GM15510 (cell line): ENCODE data around the gene DDX49.

Source experiments
- POLR2A ChIP-seq: IDR thresholded peaks from 3 replicates; pipeline ENCODE4 v1.6.1; 2011; ENCODE audit warnings: borderline replicate concordance; ENCODE audit not compliant: insufficient read length; ENCODE audit errors: extremely low read depth

The DDX49 gene

DNA sequence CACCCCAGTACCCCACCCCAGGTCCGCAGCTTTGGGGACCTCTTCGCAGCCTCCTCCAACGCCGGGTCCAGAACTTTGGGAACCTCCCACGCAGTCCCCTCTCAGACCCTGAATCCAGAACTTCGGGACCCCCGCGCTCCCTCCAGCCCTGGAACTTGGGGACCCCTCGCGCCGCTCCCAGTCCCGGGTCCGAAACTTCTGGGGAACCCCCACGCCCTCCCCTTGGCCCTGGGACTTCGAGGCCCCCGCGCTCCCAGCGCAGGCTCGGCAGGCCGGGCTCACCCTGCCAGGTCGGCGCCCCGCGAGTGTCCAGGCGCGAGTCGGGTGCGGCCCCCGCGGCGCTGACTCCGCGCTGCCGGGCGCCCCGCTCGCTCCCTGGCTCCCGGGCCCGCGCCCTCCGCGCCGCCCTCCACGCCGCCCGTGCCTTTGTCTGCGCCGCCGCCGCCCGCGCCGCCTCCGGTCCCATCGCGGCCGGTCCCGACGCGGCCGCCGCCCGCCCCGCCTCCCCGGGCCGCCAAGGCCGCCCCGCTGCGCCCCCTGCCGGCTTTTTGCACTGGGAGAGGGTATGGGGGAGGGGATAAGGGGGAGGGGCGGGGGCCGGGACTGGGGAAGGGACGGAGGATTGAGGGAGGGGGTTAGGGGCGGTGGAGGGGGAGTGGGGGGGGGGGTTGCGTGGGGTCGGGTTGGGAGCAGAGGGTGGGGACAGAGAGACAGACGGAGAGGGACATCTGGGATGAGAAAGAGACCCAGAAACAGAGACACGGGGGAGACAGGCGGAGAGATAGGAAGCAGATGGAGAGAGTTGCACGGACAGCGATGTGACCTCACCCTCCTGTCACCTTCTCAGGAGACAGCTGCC lies 21.5 kb downstream of the DDX49 start, which contains the start of gene HOMER3:
Gene HOMER3 (minus strand): TSS at position 449 of the 859 bp plus-strand sequence. CDS start 2,235 bp downstream, outside the sequence.
- no peak for TF ChIP-seq POLR2A

DNA sequence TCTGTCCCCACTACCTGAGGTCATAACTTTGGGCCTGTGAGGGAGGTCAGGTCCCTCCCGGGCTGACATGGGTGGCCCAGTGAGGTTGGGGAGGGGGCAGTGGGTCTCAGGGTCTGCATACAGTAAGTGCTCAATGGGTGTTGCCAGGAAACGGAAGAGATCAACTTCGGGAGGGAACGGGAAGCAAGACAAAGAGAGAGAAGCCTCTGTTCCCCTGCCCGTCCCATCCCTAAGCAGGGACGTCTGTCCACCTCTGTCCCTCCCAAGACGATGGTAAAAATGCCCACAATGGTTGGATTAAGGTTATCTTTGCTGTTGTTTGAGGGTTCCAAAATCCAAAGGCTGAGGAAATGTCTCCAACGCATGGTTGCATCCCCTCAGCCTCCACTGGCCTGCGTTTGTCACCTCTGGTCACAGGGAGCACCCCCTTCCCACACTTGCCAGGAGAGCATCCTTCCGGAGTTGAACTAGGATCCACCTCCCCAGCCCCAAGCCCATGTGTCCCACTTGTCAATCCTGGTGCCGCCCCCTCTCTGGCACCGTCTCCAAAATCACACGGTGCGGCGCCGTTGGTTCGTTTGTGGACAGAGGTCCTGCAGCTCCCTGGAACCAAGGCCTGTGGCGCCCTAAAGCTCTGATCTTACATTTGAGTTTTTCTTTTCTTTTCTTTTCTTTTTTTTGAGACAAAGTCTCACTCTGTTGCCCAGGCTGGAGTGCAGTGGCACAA lies 22.3 kb downstream of the DDX49 start:
- no peak for TF ChIP-seq POLR2A

DNA sequence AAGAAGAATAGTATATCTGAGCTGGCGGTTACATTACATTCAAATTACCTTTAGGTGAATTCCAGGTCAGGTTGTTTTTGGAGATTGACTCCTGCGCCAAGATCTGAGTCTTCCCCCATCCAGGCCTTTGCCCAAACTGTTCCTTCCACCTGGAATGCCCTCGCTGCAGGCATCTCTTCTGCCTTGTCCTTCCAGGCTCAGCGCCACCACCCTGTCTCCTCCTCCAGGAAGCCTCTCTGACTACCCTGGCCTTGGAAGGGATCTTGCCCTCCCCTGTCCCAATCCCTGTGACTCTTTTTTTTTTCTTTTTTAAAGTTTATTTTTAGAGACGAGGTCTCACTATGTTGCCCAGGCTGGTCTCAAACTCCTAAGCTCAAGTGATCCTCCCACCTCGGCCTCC lies 23.2 kb downstream of the DDX49 start:
- TF ChIP-seq POLR2A: no peak

DNA sequence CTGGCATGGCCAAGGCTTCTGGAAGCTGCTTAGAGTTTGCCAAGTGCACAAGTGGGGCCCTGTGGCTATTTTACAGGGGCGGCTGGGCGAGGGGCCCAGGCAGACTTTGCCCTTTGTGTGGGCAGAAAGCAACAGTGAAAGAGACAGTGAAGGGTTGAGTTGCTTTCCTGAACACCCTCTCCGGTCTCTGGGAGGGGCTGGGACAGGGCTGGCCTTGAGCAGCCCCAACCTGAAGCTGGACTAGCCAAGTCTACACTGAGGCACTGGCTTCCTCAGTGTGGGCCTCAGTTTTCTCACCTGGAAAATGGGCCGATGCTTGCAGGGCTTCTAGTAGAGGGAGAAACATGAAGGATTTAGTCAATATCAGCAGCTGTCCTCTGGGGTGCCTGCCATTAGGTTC lies 23.9 kb downstream of the DDX49 start:
- TF ChIP-seq POLR2A: no peak

DNA sequence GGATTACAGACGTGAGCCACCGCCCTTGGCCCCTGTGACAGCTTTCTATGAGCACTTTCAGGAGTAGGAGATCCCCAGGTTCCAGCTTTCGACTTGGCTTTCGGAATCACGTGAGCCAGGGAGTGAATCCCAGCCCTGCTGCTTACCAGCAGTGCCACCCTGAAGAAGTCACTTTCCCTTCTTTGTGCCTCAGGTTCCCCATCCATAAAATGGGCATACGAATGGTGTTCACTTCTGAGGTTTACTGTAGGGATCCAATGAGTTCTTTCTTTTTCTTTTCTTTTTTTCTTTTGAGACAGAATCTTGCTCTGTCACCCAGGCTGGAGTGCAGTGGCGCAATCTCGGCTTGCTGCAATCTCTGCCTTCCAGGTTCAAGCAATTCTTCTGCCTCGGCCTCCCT lies 25.8 kb downstream of the DDX49 start:
- TF ChIP-seq POLR2A: no peak

DNA sequence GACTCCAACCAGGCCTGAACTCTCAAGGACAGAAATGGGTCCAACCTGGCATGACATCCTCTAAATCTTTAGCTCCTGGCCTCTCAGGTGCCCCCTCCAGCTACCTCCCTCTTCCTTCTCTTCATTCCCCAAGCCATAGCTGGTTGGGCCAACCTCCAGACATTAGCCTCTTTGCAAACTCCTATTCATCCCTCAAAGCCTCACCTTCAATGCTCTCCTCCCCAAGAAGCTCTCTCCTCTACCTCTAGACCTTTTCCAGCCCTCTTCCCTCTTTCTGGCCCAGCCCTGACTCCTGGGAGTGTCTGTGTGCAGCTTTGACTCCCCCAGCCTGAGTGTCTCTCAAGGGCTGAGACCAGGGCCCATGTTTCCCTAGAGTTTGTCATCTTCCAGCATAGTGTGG lies 26.8 kb downstream of the DDX49 start:
- no peak for TF ChIP-seq POLR2A

DNA sequence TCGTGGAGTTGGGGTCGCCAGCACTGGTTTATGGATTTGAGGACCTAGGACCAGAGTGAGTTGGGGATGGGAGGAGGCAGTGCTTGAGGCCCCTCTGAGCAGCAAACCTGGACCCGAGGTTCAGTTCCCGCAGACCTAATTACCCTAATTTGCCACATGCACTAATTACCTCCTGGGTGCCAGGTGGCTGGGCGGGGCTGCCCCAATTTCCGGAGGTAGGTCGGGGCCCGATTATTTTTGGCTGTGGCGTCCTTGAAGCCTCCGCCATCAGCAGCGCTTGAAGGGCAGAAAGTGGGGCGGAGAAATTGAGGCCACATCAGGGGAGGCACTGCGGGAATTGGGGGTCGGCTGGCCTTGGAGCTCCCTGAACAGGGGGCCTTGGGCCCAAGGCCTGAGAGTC lies 27.4 kb downstream of the DDX49 start:
- no peak for TF ChIP-seq POLR2A

DNA sequence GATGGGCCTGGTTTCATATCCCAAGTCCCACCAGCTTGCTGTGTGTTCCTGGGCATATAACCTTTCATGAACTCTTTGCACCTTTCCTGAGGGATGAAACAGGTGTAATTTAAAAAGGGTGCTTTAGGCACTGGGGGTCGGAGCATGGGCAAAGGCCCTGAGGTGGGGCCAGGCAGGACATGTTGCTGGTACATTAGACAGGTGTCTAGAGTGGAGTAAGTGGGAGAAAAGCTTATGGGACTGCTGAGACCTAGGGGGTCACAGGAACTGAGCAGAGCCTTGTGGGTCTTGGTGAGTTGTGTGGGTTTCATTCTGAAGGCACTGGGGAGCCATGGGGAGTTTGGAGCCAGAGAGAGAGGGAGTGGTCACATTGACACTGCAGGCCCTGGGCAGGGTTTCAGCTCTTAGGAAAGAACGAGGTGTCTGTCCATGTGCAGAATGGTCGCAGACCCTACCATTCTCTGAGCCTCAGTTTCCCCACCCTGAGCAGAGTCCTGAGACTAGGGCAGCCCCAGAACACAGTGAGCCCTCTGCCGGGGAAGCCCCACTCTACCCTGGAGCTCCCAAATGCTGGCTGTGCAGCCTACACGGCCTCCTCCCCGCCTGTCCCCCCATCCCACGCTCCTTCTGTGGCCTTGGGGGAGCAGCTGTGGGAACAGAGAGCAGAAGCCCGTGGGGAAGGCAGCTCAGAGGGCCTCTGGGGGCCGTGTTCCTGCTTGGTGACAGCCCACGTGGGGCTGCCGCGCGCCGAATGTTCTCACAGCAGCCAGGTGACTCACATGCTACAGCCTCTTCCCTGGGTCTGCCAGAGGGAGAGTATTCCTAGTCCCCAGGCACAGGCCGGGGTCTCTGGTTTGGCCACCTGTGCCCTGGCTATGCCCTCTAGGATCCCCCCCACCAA lies 28.8 kb downstream of the DDX49 start:
- no peak for TF ChIP-seq POLR2A

DNA sequence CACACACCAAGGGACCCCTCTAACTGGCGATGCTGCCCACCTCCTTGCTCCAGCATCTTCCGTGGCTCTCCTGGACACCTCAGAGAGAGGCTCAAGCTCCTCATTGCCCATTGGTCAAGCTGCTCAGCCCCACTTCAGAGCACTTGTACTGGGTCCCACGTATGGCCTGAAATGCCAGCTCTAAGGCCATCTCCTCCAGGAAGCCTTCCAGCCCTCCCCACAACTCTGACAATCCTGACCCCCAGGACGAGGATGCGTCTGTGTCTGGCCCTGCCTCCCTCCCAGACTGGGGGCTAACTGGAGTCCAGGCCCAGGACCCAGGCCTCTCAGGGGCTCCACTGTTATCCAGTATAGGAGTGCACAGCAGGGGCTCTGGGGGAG lies 29.5 kb downstream of the DDX49 start:
- no peak for TF ChIP-seq POLR2A

DNA sequence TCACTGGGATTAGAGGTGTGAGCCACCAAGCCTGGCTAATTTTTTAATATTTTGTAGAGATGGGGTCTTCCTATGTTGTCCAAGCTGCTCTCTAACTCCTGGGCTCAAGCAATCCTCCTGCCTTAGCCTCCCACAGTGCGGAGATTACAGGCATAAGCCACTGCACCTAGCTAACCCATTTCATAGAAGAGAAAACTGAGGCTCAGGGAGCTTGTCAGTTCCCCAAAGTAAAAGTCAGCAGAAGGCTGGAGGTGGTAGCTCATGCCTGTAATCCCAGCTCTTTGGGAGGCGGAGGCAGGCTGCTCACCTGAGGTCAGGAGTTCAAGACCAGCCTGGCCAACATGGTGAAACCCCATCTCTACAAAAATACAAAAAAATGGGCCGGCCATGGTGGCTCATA lies 30.3 kb downstream of the DDX49 start:
- no peak for TF ChIP-seq POLR2A

DNA sequence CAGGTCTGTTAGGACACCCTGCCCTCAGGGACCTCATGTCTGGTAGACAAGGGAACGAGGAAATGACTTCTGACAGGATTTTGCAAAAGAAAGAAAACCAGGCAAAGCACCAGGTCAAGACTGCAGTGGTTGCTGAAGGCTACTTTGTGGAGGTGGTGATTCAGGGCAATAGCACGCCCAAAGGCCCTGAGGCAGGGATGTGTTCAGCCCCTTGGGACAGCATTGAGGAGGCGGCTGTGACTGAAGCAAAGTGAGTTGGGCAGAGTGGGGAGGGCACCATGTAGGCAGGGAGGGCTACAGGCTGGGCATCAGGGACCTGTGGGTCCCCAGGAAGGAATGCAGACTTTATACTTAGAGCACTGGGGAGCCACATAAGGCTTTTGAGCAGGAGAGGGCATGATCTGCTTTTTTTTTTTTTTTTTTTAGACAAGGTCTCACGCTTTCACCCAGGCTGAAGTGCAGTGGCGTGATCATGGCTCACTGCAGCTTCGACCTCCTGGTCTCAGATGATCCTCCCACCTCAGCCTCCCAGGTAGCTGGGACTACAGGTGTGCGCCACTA lies 32.3 kb downstream of the DDX49 start:
- TF ChIP-seq POLR2A: no peak

DNA sequence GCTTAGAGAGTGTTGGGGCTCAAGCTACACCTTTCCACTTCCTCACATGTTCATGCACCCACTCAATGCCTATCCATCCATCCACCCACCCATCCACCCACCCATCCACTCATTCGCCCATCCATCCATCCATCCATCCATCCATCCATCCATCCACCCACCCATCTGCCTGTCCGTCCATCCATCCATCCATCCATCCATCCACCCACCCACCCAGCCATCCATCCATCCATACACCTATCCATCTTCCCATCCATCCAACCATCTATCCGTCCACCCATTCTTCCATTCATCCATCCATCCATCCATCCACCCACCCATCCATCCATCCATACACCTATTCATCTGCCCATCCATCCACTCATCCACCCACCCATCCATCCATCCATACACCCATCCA lies 34.6 kb downstream of the DDX49 start:
- TF ChIP-seq POLR2A: no peak

DNA sequence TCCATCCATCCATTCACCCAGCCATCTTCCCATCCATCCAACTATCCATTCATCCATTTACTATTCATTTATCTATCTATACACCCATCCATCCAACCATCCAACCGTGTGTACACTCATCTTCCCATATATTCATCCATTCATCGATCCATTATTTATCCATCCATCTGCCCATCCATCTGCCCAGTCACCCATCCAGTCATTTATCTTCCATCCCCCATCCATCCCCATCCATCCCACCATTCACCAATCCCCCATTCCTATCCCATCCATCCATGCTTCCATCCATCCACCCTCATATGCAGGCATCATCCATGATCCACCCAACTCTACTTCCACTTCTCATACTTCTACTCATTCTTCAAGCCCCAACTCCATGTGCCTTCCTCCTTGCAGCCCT lies 35.5 kb downstream of the DDX49 start:
- TF ChIP-seq POLR2A: no peak

DNA sequence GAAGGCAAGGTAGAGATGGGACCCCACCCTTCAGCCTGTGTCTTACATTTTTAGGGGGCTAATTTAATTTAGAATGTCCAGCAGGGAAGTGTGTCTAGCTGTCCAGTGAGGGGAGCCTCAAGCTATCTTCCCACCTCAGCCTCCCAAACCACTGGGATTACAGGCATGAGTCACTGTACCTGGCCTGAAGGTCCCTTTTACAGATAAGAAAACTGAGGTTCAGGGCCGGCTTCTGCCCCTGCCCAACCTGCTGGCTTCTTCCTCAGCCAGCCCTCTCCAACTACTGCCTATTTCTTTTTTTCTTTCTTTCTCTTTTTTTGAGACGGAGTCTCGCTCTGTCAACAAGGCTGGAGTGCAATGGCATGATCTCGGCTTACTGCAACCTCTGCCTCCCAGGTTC lies 40.9 kb downstream of the DDX49 start:
- TF ChIP-seq POLR2A: no peak
